PC-3 (cell line): ENCODE measurements around the gene TAF5L. TPM values are rescaled to one million over a fixed set of nuclear protein-coding genes. Genes with fewer than 3 reads are reported as not detected.

Experiments
- ATAC-seq: fragments of 200-7000 bp; cut with Tn5 transposase; 2 replicates; pipeline ENCODE4 v1.9.1; 2020; ENCODE audit warnings: mild to moderate bottlenecking, moderate library complexity
- BruUV-seq: library from RNA; stranded (reverse); fragments of 400-500 nt; replicated peaks from 2 replicates; lab custom pipeline; 2021; lab: Mats Ljungman, UMichigan
- CTCF ChIA-PET: fragments of 300-600 bp; sonication (Branson Sonifier 250); formaldehyde crosslinking; loops from one replicate; lab custom pipeline; 2022; ENCODE audit warnings: antibody characterized with exemption; lab: Charles Lee
- POLR2A ChIA-PET: fragments of 300-600 bp; sonication (Branson Sonifier 250); formaldehyde crosslinking; loops from one replicate; lab custom pipeline; 2022; ENCODE audit warnings: antibody characterized with exemption; ENCODE audit not compliant: unreplicated experiment; lab: Charles Lee
- DNase-seq: peaks from one replicate; pipeline ENCODE4 v3.0.0-alpha.2; 2015
- H2AFZ ChIP-seq: fragments of 300-600 bp; sonication (generic); 2 replicates; pipeline ENCODE4 v1.6.0; 2016; ENCODE audit warnings: antibody characterized with exemption, low read length
- H3F3A ChIP-seq: fragments of 300-600 bp; sonication (generic); one replicate; pipeline ENCODE4 v1.6.0; 2017; ENCODE audit warnings: antibody characterized with exemption, low read length, control low read depth, mild to moderate bottlenecking; ENCODE audit not compliant: unreplicated experiment
- H3K27ac ChIP-seq: fragments of 300-600 bp; sonication (generic); 2 replicates; pipeline ENCODE4 v1.5.1; 2016; ENCODE audit warnings: mild to moderate bottlenecking, low read length
- H3K27me3 ChIP-seq: fragments of 300-600 bp; sonication (generic); 2 replicates; pipeline ENCODE4 v1.6.1; 2016; ENCODE audit warnings: low read length, mixed read lengths
- H3K36me3 ChIP-seq: fragments of 300-600 bp; sonication (generic); 2 replicates; pipeline ENCODE4 v1.6.1; 2016; ENCODE audit warnings: low read depth, mixed run types, low read length, mixed read lengths
- H3K4me1 ChIP-seq: fragments of 300-600 bp; sonication (generic); 2 replicates; pipeline ENCODE4 v1.5.1; 2016; ENCODE audit warnings: low read length; ENCODE audit not compliant: insufficient read depth
- H3K4me2 ChIP-seq: fragments of 300-600 bp; sonication (generic); 2 replicates; pipeline ENCODE4 v1.6.0; 2016; ENCODE audit warnings: low read length
- H3K4me3 ChIP-seq: fragments of 300-600 bp; sonication (generic); 2 replicates; pipeline ENCODE4 v1.5.1; 2016; ENCODE audit warnings: mild to moderate bottlenecking, low read length, mixed read lengths
- H3K79me2 ChIP-seq: fragments of 300-600 bp; sonication (generic); 2 replicates; pipeline ENCODE4 v1.6.1; 2017; ENCODE audit warnings: low read length, mixed read lengths
- H3K9ac ChIP-seq: fragments of 300-600 bp; sonication (generic); 2 replicates; pipeline ENCODE4 v1.6.0; 2016; ENCODE audit warnings: mild to moderate bottlenecking, low read length
- H3K9me2 ChIP-seq: fragments of 300-600 bp; sonication (generic); replicated peaks from 2 replicates; pipeline ENCODE4 v1.6.1; 2016; ENCODE audit warnings: mixed run types, low read length, mixed read lengths
- H3K9me3 ChIP-seq: fragments of 300-600 bp; sonication (generic); 2 replicates; pipeline ENCODE4 v1.6.1; 2016; ENCODE audit warnings: low read length, mixed read lengths
- H4K20me1 ChIP-seq: fragments of 300-600 bp; sonication (generic); 2 replicates; pipeline ENCODE4 v1.6.1; 2016; ENCODE audit warnings: low read length, mixed read lengths
- CTCF ChIP-seq: fragments of 300-600 bp; sonication (generic); conservative IDR thresholded peaks from 2 replicates; pipeline ENCODE4 v1.5.1; 2017; ENCODE audit warnings: antibody characterized with exemption, low read depth, mild to moderate bottlenecking, low read length
- EZH2 ChIP-seq: fragments of 300-600 bp; sonication (generic); IDR thresholded peaks from one replicate; pipeline ENCODE4 v1.6.1; 2017; ENCODE audit warnings: antibody characterized with exemption, mild to moderate bottlenecking, low read length; ENCODE audit not compliant: unreplicated experiment
- EZH2phosphoT487 ChIP-seq: fragments of 300-600 bp; sonication (generic); IDR thresholded peaks from 2 replicates; pipeline ENCODE4 v1.6.1; 2018; ENCODE audit warnings: mild to moderate bottlenecking, antibody characterized with exemption, low read length, borderline replicate concordance
- intact Hi-C: fragments of 100-400 bp; cut with micrococcal nuclease; formaldehyde crosslinking; loops from 2 replicates; pipeline ENCODE4 v1.9.0; 2023
- total RNA-seq: library from RNA; depleted of rRNA; stranded (reverse); fragments of >200 nt; gene quantifications from 2 replicates; pipeline ENCODE4 v1.2.3, GENCODE V29; 2014

The TAF5L gene
- total RNA-seq, 1 experiment from 2014 or later = 24.2 TPM

- Histone ChIP-seq H3K4me2 (no peak overlapping the region), H3K79me2 (no peaks in the 10 kb centered on the region), H3K9me2 (no peaks in the 10 kb centered on the region), H2AFZ (no peak overlapping the region), H3K9ac (no peak overlapping the region), H3K4me1 (no peaks in the 10 kb centered on the region), H3K36me3 (no peaks in the 10 kb centered on the region), H3K27ac (no peak overlapping the region), H3K27me3 (no peaks in the 10 kb centered on the region), H3K9me3 (no peaks in the 10 kb centered on the region), H3F3A (no peaks in the 10 kb centered on the region), H4K20me1 (no peaks in the 10 kb centered on the region), H3K4me3 (no peak overlapping the region)
- ATAC-seq = no peak
- no peak for TF ChIP-seq CTCF
- ChIA-PET CTCF (no interaction called here), POLR2A (no interaction called here)
- intact Hi-C loops = no loop called here
- DNase-seq = no peak
- no TSS peak for BruUV-seq
Observed at GRCh38 chr1:229585338-229585737, 40.6 kb downstream of the TAF5L start.

GRCh38 chr1:229582715-229583114 is 43.2 kb downstream of the TAF5L start:
- TF ChIP-seq EZH2 (no peak), CTCF (no peak), EZH2phosphoT487 (no peak)
- Histone ChIP-seq H3K27me3 (no peaks in the 10 kb centered on the region), H3K9me2 (no peaks in the 10 kb centered on the region), H3K9me3 (no peaks in the 10 kb centered on the region), H3K4me3 (no peak overlapping the region), H3K4me1 (peaks cover 12% of the 10 kb centered on the region; the same call in 1 of the 2 replicates), H3K27ac (no peak overlapping the region), H3K9ac (no peak overlapping the region), H3F3A (no peaks in the 10 kb centered on the region), H3K4me2 (no peak overlapping the region), H4K20me1 (no peaks in the 10 kb centered on the region), H2AFZ (no peak overlapping the region), H3K79me2 (no peaks in the 10 kb centered on the region), H3K36me3 (no peaks in the 10 kb centered on the region)
- ChIA-PET POLR2A (no interaction called here), CTCF (no interaction called here)
- intact Hi-C loops = no loop called here
- DNase-seq = no peak
- ATAC-seq = no peak
- no TSS peak for BruUV-seq

DNA sequence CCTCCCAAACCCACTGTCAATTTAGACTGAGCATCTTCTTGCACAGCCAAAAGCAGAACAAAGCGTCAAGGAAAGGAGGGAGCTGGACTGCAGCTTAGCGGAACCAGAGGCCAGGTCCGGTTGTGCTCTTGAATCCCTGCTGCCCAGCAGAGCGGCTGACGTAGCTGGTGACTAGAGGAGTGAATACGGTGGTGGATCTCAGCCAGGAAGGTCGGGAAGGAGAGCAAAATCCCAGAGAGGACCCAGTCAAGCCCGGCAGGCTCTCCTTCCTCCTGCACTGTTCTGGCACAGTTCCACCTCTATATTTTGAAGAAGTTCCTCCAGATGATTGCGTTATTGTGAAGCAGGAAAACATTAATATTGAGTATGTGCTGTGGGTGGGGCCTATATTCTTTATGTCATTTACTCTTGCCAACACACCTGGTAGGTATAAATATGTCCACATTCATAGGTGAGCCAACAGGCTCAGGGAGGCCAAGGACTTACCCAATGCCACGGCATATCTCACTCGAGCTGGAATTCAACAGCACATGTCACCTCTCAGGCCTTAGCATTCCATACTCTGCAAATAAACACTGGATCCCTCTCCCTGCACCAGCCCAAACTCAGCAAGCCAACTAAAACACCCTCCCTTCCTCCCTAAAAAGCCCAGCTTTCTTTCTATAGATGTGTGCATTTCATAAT is 43.8 kb downstream of the TAF5L start:
- Histone ChIP-seq H3K36me3 (no peaks in the 10 kb centered on the region), H3K4me2 (no peak overlapping the region), H3K27ac (no peak overlapping the region), H4K20me1 (no peaks in the 10 kb centered on the region), H3K4me3 (no peak overlapping the region), H3K79me2 (no peaks in the 10 kb centered on the region), H3K27me3 (no peaks in the 10 kb centered on the region), H3F3A (no peaks in the 10 kb centered on the region), H2AFZ (no peak overlapping the region), H3K4me1 (peaks cover 12% of the 10 kb centered on the region; the same call in 1 of the 2 replicates), H3K9ac (no peak overlapping the region), H3K9me2 (no peaks in the 10 kb centered on the region), H3K9me3 (no peaks in the 10 kb centered on the region)
- no peak for ATAC-seq
- POLR2A ChIA-PET = no interaction called here
- no peak for DNase-seq
- intact Hi-C loops = no loop called here
- TF ChIP-seq CTCF (no peak), EZH2 (no peak), EZH2phosphoT487 (no peak)
- CTCF ChIA-PET = no interaction called here
- BruUV-seq = no TSS peak
